ENCODE measurements around the gene SP6. TPM values are rescaled to one million over a fixed set of nuclear protein-coding genes. Genes with fewer than 3 reads are reported as not detected.

Gene SP6
- polyA plus RNA-seq, 1 experiment, result 0.05 TPM

- CTCF ChIA-PET, result interaction anchor here (1.2 to 16.0 kb wide), 3 partner anchors 17 to 156 kb away, joined by 3 to 190 read pairs (median 25); partner anchors contain the start of genes SCRN2 and SP6
- Histone ChIP-seq H3K36me3 (ENCODE audit: control insufficient read depth, insufficient read depth, low read length) (no peaks in the 10 kb centered on the region), H3K4me3 (ENCODE audit: low read depth, low read length) (no peak overlapping the region), H3K27me3 (ENCODE audit: control insufficient read depth, insufficient read depth, low read length) (no peaks in the 10 kb centered on the region)
- peak; percentile 54 for DNase-seq (ENCODE audit: low read depth)
- POLR2A ChIA-PET, result no interaction called here
- TF ChIP-seq, protein P1, sequence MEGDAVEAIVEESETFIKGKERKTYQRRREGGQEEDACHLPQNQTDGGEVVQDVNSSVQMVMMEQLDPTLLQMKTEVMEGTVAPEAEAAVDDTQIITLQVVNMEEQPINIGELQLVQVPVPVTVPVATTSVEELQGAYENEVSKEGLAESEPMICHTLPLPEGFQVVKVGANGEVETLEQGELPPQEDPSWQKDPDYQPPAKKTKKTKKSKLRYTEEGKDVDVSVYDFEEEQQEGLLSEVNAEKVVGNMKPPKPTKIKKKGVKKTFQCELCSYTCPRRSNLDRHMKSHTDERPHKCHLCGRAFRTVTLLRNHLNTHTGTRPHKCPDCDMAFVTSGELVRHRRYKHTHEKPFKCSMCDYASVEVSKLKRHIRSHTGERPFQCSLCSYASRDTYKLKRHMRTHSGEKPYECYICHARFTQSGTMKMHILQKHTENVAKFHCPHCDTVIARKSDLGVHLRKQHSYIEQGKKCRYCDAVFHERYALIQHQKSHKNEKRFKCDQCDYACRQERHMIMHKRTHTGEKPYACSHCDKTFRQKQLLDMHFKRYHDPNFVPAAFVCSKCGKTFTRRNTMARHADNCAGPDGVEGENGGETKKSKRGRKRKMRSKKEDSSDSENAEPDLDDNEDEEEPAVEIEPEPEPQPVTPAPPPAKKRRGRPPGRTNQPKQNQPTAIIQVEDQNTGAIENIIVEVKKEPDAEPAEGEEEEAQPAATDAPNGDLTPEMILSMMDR (IDR thresholded peaks at IDR 0.05; ENCODE audit: insufficient read depth, low read depth, low read length), result no peak
These were observed 11.9 kb upstream of the SP6 start for GRCh38 chr17:47862621-47863440.

DNA sequence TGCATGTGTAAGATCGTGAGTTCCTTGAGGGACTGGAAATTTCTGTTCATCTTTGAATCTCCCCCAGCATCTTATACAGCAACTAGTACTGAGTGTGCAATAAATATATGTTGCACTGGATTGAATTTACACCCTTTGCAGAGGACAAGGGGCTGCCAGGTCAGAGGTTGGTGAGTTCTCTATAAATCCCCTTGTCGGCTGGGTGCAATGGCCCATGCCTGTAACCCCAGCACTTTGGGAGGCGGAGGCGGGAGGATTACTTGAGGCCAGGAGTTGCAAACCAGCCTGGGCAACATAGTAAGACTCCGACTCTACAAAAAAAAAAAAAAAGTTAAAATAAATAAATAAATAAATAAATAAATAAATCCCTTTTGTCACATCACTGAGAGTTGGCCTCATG, 9.4 kb upstream of the SP6 start:
- TF ChIP-seq, protein P1 (IDR thresholded peaks at IDR 0.05; ENCODE audit: insufficient read depth, low read depth, low read length), result no peak
- H3K36me3 ChIP-seq (ENCODE audit: control insufficient read depth, insufficient read depth, low read length), result no peaks in the 10 kb centered on the region
- H3K4me3 ChIP-seq (ENCODE audit: low read depth, low read length), result no peak overlapping the region
- ChIA-PET POLR2A (no interaction called here), CTCF (interaction anchor here (4.3 to 16.0 kb wide), 2 partner anchors 14 to 30 kb away, joined by 25 to 190 read pairs; partner anchors contain the start of genes SCRN2 and SP6)
- DNase-seq (ENCODE audit: low read depth), result no peak
- H3K27me3 ChIP-seq (ENCODE audit: control insufficient read depth, insufficient read depth, low read length), result peaks cover 5% of the 10 kb centered on the region

DNA sequence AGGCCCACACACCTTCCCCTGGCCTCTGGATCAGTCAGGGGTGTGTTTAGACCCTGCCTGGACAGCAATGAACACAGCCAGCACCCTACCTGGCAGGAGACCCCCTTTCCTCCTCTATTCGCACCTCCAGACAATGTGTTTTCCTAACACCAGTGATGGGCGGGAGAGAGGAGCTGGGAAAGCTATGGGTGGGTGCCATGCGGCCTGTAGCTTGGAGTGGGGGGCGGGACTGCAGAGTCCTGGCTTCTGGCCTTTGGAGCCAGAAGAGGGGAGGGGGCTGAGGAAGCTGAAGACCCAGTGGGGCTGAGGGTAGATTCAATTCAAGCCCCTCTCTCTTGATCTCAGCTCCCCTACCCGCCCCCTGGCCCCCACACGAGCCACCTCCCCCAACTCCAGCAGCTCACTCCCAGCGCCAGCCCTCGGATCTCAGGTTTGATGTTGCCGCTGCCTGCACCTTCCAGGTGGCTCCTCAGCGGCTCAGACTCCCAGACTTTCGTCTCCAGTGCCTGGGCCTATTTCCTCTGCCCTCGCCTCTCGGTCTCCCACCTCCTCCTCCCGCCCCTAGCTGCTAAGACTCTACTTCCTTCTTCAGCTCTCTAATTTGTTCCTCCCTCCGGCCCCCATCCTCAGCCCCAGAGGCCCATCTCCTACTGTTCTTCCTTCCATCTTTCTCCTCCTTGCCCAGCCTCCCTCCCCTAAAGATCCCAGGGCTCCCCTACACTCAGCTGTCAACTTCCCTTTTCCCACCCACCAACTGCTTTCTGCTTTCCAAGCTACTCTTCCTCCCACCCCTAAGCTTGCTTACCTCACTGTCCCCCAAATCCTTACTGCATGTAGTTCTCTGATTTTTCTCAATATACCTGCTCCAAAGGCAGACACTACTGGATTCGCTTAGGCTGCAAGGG, 6.8 kb upstream of the SP6 start:
- Histone ChIP-seq H3K27me3 (ENCODE audit: control insufficient read depth, insufficient read depth, low read length) (peaks cover 24% of the 10 kb centered on the region), H3K36me3 (ENCODE audit: control insufficient read depth, insufficient read depth, low read length) (no peaks in the 10 kb centered on the region), H3K4me3 (ENCODE audit: low read depth, low read length) (no peak overlapping the region)
- TF ChIP-seq, protein P1 (IDR thresholded peaks at IDR 0.05; ENCODE audit: insufficient read depth, low read depth, low read length), result no peak
- CTCF ChIA-PET, result interaction anchor here (5.4 to 16.0 kb wide), 2 partner anchors 12 to 32 kb away, joined by 33 to 190 read pairs; partner anchors contain the start of genes SCRN2 and SP6
- POLR2A ChIA-PET, result no interaction called here
- no peak for DNase-seq (ENCODE audit: low read depth)

DNA sequence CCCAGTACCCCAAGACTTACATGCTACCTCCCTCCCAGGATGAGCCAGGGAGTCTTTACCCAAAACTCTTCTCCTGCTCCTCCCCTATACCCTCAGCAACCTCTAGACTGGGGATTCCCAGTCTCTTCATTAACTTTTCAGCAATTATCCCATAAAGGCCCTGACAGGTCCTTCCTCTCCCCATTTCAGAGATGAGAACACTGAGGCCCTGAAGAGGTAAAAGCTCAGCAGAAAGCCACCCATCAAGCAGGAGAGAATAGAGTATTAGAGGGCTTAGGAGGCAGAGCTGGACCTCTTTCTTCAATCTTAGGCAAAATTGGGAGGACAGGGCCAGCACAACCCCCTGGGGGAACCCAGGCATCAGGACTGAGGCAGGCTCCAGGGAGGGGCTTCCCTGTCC, 5.9 kb upstream of the SP6 start:
- DNase-seq (ENCODE audit: low read depth), result no peak
- H3K27me3 ChIP-seq (ENCODE audit: control insufficient read depth, insufficient read depth, low read length), result peaks cover 33% of the 10 kb centered on the region
- TF ChIP-seq, protein P1 (IDR thresholded peaks at IDR 0.05; ENCODE audit: insufficient read depth, low read depth, low read length), result no peak
- POLR2A ChIA-PET, result no interaction called here
- CTCF ChIA-PET, result interaction anchor here (5.4 to 16.0 kb wide), 2 partner anchors 11 to 33 kb away, joined by 33 to 190 read pairs; partner anchors contain the start of genes SCRN2 and SP6
- no peaks in the 10 kb centered on the region for H3K36me3 ChIP-seq (ENCODE audit: control insufficient read depth, insufficient read depth, low read length)
- H3K4me3 ChIP-seq (ENCODE audit: low read depth, low read length), result no peak overlapping the region

GRCh38 chr17:47855737-47856136, 4.8 kb upstream of the SP6 start:
- no peak overlapping the region for H3K4me3 ChIP-seq (ENCODE audit: low read depth, low read length)
- CTCF ChIA-PET, result interaction anchor here (1.0 to 16.0 kb wide), 4 partner anchors 10 to 42 kb away, joined by 3 to 190 read pairs (median 18); partner anchors contain the start of genes SCRN2 and SP6
- POLR2A ChIA-PET, result no interaction called here
- H3K27me3 ChIP-seq (ENCODE audit: control insufficient read depth, insufficient read depth, low read length), result peaks cover 35% of the 10 kb centered on the region
- no peak for DNase-seq (ENCODE audit: low read depth)
- TF ChIP-seq, protein P1 (IDR thresholded peaks at IDR 0.05; ENCODE audit: insufficient read depth, low read depth, low read length), result no peak
- H3K36me3 ChIP-seq (ENCODE audit: control insufficient read depth, insufficient read depth, low read length), result no peaks in the 10 kb centered on the region
